HEK293 (cell line): ENCODE data around the gene MUC5AC.

Experiments
- CTCF ChIA-PET: fragments of 350-600 bp; formaldehyde crosslinking; extraction: SDS; loops from one replicate; lab custom pipeline; 2021; ENCODE audit warnings: antibody characterized with exemption; lab: Yijun Ruan, JAX
- POLR2A ChIA-PET: fragments of 300-600 bp; formaldehyde crosslinking; extraction: SDS; loops from one replicate; lab custom pipeline; 2020; ENCODE audit warnings: antibody characterized with exemption, inconsistent platforms; lab: Yijun Ruan, JAX
- H3K27ac ChIP-seq: fragments of 200-500 bp; sonication (Bioruptor generic); 2 replicates; pipeline ENCODE4 v1.5.1; 2014; ENCODE audit warnings: low read depth, low read length, control low read depth, inconsistent platforms; ENCODE audit errors: extremely low read depth
- H3K36me3 ChIP-seq, 2 experiments: fragments of 200-500 bp in 1 of 2; sonication (Bioruptor generic) in 1 of 2; 1 replicate in 1 of 2; 2 replicates in 1 of 2; pipeline ENCODE4 v1.5.1; 2014 to 2017; ENCODE audit warnings: inconsistent platforms in 2 of 2, low read length in 2 of 2; ENCODE audit not compliant: control insufficient read depth in 2 of 2, insufficient read depth in 1 of 2
- H3K4me1 ChIP-seq: fragments of 200-500 bp; sonication (Bioruptor generic); 2 replicates; pipeline ENCODE4 v1.5.1; 2014; ENCODE audit warnings: mild to moderate bottlenecking, low read length, inconsistent platforms; ENCODE audit not compliant: control insufficient read depth, insufficient read depth
- H3K4me3 ChIP-seq: 2 replicates; pipeline ENCODE4 v1.5.1; 2011; ENCODE audit warnings: low read depth, mild to moderate bottlenecking, control low read depth, low read length, moderate library complexity
- H3K9me3 ChIP-seq: fragments of 200-500 bp; sonication (Bioruptor generic); 2 replicates; pipeline ENCODE4 v1.5.1; 2014; ENCODE audit warnings: low read depth, low read length, inconsistent platforms; ENCODE audit not compliant: control insufficient read depth, insufficient read depth
- AEBP2 ChIP-seq: fragments of 450-650 bp; formaldehyde crosslinking; IDR thresholded peaks from 2 replicates; pipeline ENCODE4 v1.5.1; 2016; ENCODE audit warnings: missing biosample characterization, missing genetic modification characterization, borderline replicate concordance
- BCL11B ChIP-seq: fragments of 450-650 bp; formaldehyde crosslinking; IDR thresholded peaks from 2 replicates; pipeline ENCODE4 v1.5.1; 2016; ENCODE audit warnings: low read depth, missing biosample characterization, missing genetic modification characterization
- KLF8 ChIP-seq: fragments of 450-650 bp; formaldehyde crosslinking; IDR thresholded peaks from 2 replicates; pipeline ENCODE4 v1.5.1; 2016; ENCODE audit warnings: missing biosample characterization, missing genetic modification characterization
- SCRT2 ChIP-seq: fragments of 450-650 bp; formaldehyde crosslinking; IDR thresholded peaks from 2 replicates; pipeline ENCODE4 v1.5.1; 2016; ENCODE audit warnings: missing biosample characterization, missing genetic modification characterization
- ZBTB48 ChIP-seq: fragments of 450-650 bp; formaldehyde crosslinking; IDR thresholded peaks from 2 replicates; pipeline ENCODE4 v1.5.1; 2016; ENCODE audit warnings: missing biosample characterization, missing genetic modification characterization
- ZFHX2 ChIP-seq: fragments of 450-650 bp; formaldehyde crosslinking; conservative IDR thresholded peaks from 2 replicates; pipeline ENCODE4 v1.5.1; 2016; ENCODE audit warnings: missing biosample characterization, missing genetic modification characterization
- ZIC2 ChIP-seq: fragments of 450-650 bp; formaldehyde crosslinking; IDR thresholded peaks from 2 replicates; pipeline ENCODE4 v1.5.1; 2016; ENCODE audit warnings: missing biosample characterization, missing genetic modification characterization
- ZNF10 ChIP-seq: fragments of 450-650 bp; formaldehyde crosslinking; IDR thresholded peaks from 2 replicates; pipeline ENCODE4 v1.5.1; 2017; ENCODE audit warnings: missing biosample characterization, missing genetic modification characterization
- ZNF16 ChIP-seq: fragments of 450-650 bp; formaldehyde crosslinking; IDR thresholded peaks from 2 replicates; pipeline ENCODE4 v1.5.1; 2016; ENCODE audit warnings: low read depth, missing biosample characterization, missing genetic modification characterization
- ZNF18 ChIP-seq: fragments of 450-650 bp; formaldehyde crosslinking; IDR thresholded peaks from 2 replicates; pipeline ENCODE4 v1.5.1; 2016; ENCODE audit warnings: missing biosample characterization, missing genetic modification characterization
- ZNF280C ChIP-seq: fragments of 450-650 bp; formaldehyde crosslinking; IDR thresholded peaks from 2 replicates; pipeline ENCODE4 v1.5.1; 2016; ENCODE audit warnings: missing biosample characterization, missing genetic modification characterization
- ZNF302 ChIP-seq: fragments of 450-650 bp; formaldehyde crosslinking; IDR thresholded peaks from 2 replicates; pipeline ENCODE4 v1.5.1; 2016; ENCODE audit warnings: missing biosample characterization, missing genetic modification characterization, low read depth
- ZNF324 ChIP-seq: fragments of 450-650 bp; formaldehyde crosslinking; IDR thresholded peaks from 2 replicates; pipeline ENCODE4 v1.5.1; 2016; ENCODE audit warnings: missing biosample characterization, missing genetic modification characterization
- ZNF394 ChIP-seq: fragments of 450-650 bp; formaldehyde crosslinking; IDR thresholded peaks from 2 replicates; pipeline ENCODE4 v1.5.1; 2016; ENCODE audit warnings: missing biosample characterization, missing genetic modification characterization, mild to moderate bottlenecking, moderate library complexity, borderline replicate concordance
- ZNF510 ChIP-seq: fragments of 450-650 bp; formaldehyde crosslinking; IDR thresholded peaks from 2 replicates; pipeline ENCODE4 v1.5.1; 2018; ENCODE audit warnings: mild to moderate bottlenecking, missing genetic modification characterization, missing biosample characterization; ENCODE audit not compliant: insufficient replicate concordance
- ZNF558 ChIP-seq: fragments of 450-650 bp; formaldehyde crosslinking; IDR thresholded peaks from 2 replicates; pipeline ENCODE4 v1.5.1; 2016; ENCODE audit warnings: missing biosample characterization, missing genetic modification characterization
- ZNF585B ChIP-seq: fragments of 450-650 bp; formaldehyde crosslinking; IDR thresholded peaks from 2 replicates; pipeline ENCODE4 v1.5.1; 2016; ENCODE audit warnings: missing biosample characterization, missing genetic modification characterization
- ZNF624 ChIP-seq: fragments of 450-650 bp; formaldehyde crosslinking; IDR thresholded peaks from 2 replicates; pipeline ENCODE4 v1.5.1; 2017; ENCODE audit warnings: missing biosample characterization, missing genetic modification characterization
- ZNF707 ChIP-seq: fragments of 450-650 bp; formaldehyde crosslinking; IDR thresholded peaks from 2 replicates; pipeline ENCODE4 v1.5.1; 2016; ENCODE audit warnings: missing biosample characterization, missing genetic modification characterization
- TF ChIP-seq, protein P1 (sequence below): fragments of 450-650 bp; formaldehyde crosslinking; IDR thresholded peaks from 2 replicates; pipeline ENCODE4 v1.5.1; 2016; ENCODE audit warnings: missing biosample characterization, missing genetic modification characterization
- TF ChIP-seq, protein P2 (sequence below): IDR thresholded peaks from 2 replicates; pipeline ENCODE4 v1.6.1; 2011; ENCODE audit warnings: mild to moderate bottlenecking, low read depth, low read length, borderline replicate concordance
- TF ChIP-seq, protein P3 (sequence below): fragments of 450-650 bp; formaldehyde crosslinking; IDR thresholded peaks from 2 replicates; pipeline ENCODE4 v1.5.1; 2016; ENCODE audit warnings: missing biosample characterization, missing genetic modification characterization

The MUC5AC gene

DNA sequence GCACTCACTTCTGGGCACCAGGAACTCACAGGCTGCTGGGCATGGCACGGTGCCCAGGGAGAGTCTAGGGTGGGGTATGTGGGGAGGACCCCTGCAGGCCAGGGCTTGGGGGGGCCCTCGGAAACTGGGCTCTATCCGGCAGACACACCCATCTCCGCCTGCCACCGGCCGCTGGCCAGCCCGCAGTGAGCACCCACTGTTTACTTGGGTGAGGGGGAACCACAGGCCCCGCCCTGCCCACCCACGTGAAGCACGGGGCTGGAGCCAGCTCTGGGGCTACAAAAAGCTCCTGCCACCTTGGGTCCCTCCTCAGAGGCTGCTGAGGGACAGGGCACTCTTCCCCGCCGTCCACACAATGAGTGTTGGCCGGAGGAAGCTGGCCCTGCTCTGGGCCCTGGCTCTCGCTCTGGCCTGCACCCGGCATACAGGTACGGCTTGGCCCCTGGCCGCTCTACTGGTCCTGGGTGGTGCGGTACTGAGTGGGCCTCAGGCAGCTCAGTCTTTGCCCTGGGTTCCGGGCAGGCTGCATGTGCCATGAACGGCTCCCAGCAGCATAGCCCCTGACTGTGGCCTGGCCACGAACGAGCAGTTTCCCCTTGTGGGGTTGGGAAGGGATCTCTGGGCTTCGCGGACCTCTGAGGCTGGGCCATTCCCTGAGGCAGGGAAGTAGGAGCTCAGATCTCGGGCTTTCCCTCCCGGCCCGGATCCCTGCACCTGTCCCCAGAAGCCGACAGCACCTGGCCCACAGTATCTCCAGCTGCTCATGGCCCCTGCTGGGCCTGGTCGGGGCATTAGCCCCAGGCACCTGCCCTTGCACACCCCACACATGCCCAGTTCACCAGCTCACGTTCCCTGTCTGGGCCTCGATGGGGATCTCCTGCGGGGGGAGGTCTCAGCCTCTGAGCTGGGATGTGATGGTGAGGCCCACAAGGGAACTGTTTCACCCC lies at the start of gene MUC5AC:
Gene MUC5AC (plus strand): TSS at position 309 of the 947 bp plus-strand sequence. CDS start 47 bp downstream, at position 356.
- H3K4me1 ChIP-seq: no peaks in the 10 kb centered on the region
- ChIA-PET POLR2A (no interaction called here), CTCF (no interaction called here)
- no peak within 1 kb of the TSS for H3K27ac ChIP-seq
- H3K4me3 ChIP-seq: no peak within 1 kb of the TSS
- no peaks in the 10 kb centered on the region for H3K9me3 ChIP-seq
- TF ChIP-seq KLF8 (tag by site-specific recombination): no peak
- TF ChIP-seq ZNF18 (tag by site-specific recombination): no peak
- no peak for TF ChIP-seq ZNF558 (tag by site-specific recombination)
- no peak for TF ChIP-seq ZNF10
- TF ChIP-seq ZNF585B (tag by site-specific recombination): no peak
- TF ChIP-seq, protein P1, sequence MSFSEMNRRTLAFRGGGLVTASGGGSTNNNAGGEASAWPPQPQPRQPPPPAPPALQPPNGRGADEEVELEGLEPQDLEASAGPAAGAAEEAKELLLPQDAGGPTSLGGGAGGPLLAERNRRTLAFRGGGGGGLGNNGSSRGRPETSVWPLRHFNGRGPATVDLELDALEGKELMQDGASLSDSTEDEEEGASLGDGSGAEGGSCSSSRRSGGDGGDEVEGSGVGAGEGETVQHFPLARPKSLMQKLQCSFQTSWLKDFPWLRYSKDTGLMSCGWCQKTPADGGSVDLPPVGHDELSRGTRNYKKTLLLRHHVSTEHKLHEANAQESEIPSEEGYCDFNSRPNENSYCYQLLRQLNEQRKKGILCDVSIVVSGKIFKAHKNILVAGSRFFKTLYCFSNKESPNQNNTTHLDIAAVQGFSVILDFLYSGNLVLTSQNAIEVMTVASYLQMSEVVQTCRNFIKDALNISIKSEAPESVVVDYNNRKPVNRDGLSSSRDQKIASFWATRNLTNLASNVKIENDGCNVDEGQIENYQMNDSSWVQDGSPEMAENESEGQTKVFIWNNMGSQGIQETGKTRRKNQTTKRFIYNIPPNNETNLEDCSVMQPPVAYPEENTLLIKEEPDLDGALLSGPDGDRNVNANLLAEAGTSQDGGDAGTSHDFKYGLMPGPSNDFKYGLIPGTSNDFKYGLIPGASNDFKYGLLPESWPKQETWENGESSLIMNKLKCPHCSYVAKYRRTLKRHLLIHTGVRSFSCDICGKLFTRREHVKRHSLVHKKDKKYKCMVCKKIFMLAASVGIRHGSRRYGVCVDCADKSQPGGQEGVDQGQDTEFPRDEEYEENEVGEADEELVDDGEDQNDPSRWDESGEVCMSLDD: no peak
- TF ChIP-seq ZNF16 (tag by site-specific recombination): no peak
- no peak for TF ChIP-seq BCL11B (tag by site-specific recombination)
- no peak for TF ChIP-seq ZIC2
- no peaks in the 10 kb centered on the region for H3K36me3 ChIP-seq

GRCh38 chr11:1108246-1108900 lies 49.4 kb upstream of the MUC5AC start:
- no peak overlapping the region for H3K4me3 ChIP-seq
- H3K36me3 ChIP-seq: no peaks in the 10 kb centered on the region
- ChIA-PET CTCF (no interaction called here), POLR2A (no interaction called here)
- no peaks in the 10 kb centered on the region for H3K4me1 ChIP-seq
- no peaks in the 10 kb centered on the region for H3K9me3 ChIP-seq
- no peak overlapping the region for H3K27ac ChIP-seq
- TF ChIP-seq ZNF280C (tag by site-specific recombination) (no peak), ZNF510 (tag by site-specific recombination) (no peak), ZNF324 (tag by site-specific recombination) (no peak), SCRT2 (tag by site-specific recombination) (no peak), ZNF302 (no peak), ZNF707 (tag by site-specific recombination) (no peak), ZFHX2 (no peak), ZNF394 (tag by site-specific recombination) (no peak), ZBTB48 (no peak), ZNF624 (tag by site-specific recombination) (no peak), AEBP2 (no peak)
- TF ChIP-seq, protein P2, sequence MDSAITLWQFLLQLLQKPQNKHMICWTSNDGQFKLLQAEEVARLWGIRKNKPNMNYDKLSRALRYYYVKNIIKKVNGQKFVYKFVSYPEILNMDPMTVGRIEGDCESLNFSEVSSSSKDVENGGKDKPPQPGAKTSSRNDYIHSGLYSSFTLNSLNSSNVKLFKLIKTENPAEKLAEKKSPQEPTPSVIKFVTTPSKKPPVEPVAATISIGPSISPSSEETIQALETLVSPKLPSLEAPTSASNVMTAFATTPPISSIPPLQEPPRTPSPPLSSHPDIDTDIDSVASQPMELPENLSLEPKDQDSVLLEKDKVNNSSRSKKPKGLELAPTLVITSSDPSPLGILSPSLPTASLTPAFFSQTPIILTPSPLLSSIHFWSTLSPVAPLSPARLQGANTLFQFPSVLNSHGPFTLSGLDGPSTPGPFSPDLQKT: no peak
- TF ChIP-seq, protein P3, sequence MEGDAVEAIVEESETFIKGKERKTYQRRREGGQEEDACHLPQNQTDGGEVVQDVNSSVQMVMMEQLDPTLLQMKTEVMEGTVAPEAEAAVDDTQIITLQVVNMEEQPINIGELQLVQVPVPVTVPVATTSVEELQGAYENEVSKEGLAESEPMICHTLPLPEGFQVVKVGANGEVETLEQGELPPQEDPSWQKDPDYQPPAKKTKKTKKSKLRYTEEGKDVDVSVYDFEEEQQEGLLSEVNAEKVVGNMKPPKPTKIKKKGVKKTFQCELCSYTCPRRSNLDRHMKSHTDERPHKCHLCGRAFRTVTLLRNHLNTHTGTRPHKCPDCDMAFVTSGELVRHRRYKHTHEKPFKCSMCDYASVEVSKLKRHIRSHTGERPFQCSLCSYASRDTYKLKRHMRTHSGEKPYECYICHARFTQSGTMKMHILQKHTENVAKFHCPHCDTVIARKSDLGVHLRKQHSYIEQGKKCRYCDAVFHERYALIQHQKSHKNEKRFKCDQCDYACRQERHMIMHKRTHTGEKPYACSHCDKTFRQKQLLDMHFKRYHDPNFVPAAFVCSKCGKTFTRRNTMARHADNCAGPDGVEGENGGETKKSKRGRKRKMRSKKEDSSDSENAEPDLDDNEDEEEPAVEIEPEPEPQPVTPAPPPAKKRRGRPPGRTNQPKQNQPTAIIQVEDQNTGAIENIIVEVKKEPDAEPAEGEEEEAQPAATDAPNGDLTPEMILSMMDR: no peak
